ENCODE measurements around the gene COQ5.

- no peak for TF ChIP-seq CTCF (IDR thresholded peaks at IDR 0.05; ENCODE audit: low read depth, low read length, poor library complexity, severe bottlenecking)
- TF ChIP-seq EZH2phosphoT487 (IDR thresholded peaks at IDR 0.05; ENCODE audit: borderline replicate concordance, low read length), result no peak
Measured at GRCh38 chr12:120573560-120573959, 44.6 kb upstream of the COQ5 start.
